Islet of Langerhans (tissue), 1 donor: ENCODE results near the gene TMPRSS6.

ENCODE experiments used
- FAIRE-seq: peaks from one replicate; lab custom pipeline; 2011; peaks lifted over from hg19 to GRCh38; lab: Jason Lieb, UNC

TMPRSS6 gene

GRCh38 chr22:37140686-37141323 lies 31.3 kb upstream of the TMPRSS6 start:
- FAIRE-seq: no peak

- no peak for FAIRE-seq
These were observed 30.2 kb upstream of the TMPRSS6 start for GRCh38 chr22:37139762-37140161.

GRCh38 chr22:37138849-37139561 lies 29.5 kb upstream of the TMPRSS6 start:
- no peak for FAIRE-seq

GRCh38 chr22:37137903-37138665 lies 28.6 kb upstream of the TMPRSS6 start:
- FAIRE-seq: no peak

- FAIRE-seq: no peak
These were observed 27.6 kb upstream of the TMPRSS6 start for GRCh38 chr22:37137131-37137530.

GRCh38 chr22:37135023-37135422 lies 25.5 kb upstream of the TMPRSS6 start:
- FAIRE-seq: no peak

GRCh38 chr22:37133304-37134018 lies 23.9 kb upstream of the TMPRSS6 start:
- no peak for FAIRE-seq

GRCh38 chr22:37132773-37133172 lies 23.3 kb upstream of the TMPRSS6 start:
- no peak for FAIRE-seq

GRCh38 chr22:37129866-37130441 lies 20.4 kb upstream of the TMPRSS6 start:
- FAIRE-seq: no peak

GRCh38 chr22:37128555-37129281 lies 19.2 kb upstream of the TMPRSS6 start:
- no peak for FAIRE-seq

- FAIRE-seq: no peak
These were observed 17.9 kb upstream of the TMPRSS6 start for GRCh38 chr22:37127350-37127878.

- FAIRE-seq: no peak
These were observed 17.4 kb upstream of the TMPRSS6 start for GRCh38 chr22:37126882-37127281.

GRCh38 chr22:37126383-37126782 lies 16.9 kb upstream of the TMPRSS6 start:
- no peak for FAIRE-seq

- FAIRE-seq: no peak
These were observed 14.1 kb upstream of the TMPRSS6 start for GRCh38 chr22:37123649-37124048.

GRCh38 chr22:37122598-37123180 lies 13.2 kb upstream of the TMPRSS6 start:
- FAIRE-seq: no peak

GRCh38 chr22:37121887-37122591 lies 12.5 kb upstream of the TMPRSS6 start:
- no peak for FAIRE-seq

GRCh38 chr22:37120569-37121340 lies 11.2 kb upstream of the TMPRSS6 start:
- no peak for FAIRE-seq

- no peak for FAIRE-seq
These were observed 10.4 kb upstream of the TMPRSS6 start for GRCh38 chr22:37119872-37120271.

GRCh38 chr22:37118083-37118482 lies 8.6 kb upstream of the TMPRSS6 start:
- no peak for FAIRE-seq
